ENCODE measurements around the gene BRINP3. TPM values are rescaled to one million over a fixed set of nuclear protein-coding genes. Genes with fewer than 3 reads are reported as not detected.

BRINP3 gene
- total and polyA plus RNA-seq, 8 donors: 0.06 to 25.5 (median 7.4) TPM; not detected in 4

DNA sequence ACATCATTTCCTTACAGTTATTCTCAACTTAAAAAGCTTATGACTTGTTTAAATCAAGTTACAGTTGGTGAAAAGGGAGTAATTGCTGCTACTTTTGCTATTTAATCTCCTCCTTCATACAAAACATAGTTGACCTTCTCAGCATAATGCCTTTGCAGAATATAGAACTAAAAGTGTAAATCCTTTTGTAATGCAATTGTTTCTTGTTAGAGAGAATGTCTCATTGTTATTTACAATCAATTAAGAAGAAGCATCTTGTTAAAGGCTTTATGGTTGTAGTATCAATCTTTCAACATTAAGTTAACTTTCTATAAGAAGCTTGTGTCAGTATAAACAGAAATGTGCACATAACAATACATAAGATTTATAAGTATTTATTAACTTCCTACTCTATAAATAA, 360.7 kb downstream of the BRINP3 start:
- TF ChIP-seq EP300 (IDR thresholded peaks at IDR 0.05) (no peak), POLR2A (IDR thresholded peaks at IDR 0.05) (no peak), POLR2AphosphoS5 (IDR thresholded peaks at IDR 0.05) (no peak), CTCF (IDR thresholded peaks at IDR 0.05) (no peak)
- H3K4me1 ChIP-seq: no peaks in the 10 kb centered on the region
- H3K36me3 ChIP-seq: no peaks in the 10 kb centered on the region
- H3K27ac ChIP-seq: no peak overlapping the region
- H3K4me3 ChIP-seq: no peak overlapping the region
- H3K9me3 ChIP-seq: no peaks in the 10 kb centered on the region
- no peaks in the 10 kb centered on the region for H3K27me3 ChIP-seq
- intact Hi-C loops (cut with DNase I; ENCODE audit: low total_unique reads): no loop called here
- no peak for DNase-seq

DNA sequence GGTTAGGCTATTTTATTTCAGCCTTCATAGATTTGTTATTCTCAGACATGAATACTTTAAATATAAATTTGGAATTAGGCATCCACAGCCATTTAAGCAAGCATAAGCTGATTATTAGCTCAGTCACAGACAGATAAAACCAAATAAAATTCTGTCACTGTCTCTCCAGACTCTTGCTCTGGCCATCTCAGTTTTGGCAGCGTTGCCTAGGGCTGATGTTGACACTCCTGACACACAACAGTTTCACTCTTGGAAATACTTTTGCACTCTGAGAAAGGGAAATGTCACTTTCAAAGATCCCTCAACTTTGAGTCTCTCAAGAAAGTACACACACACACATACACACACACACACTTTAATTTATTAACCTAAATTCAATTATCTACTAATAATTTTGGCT, 372.7 kb downstream of the BRINP3 start:
- no peaks in the 10 kb centered on the region for H3K27me3 ChIP-seq
- no peaks in the 10 kb centered on the region for H3K9me3 ChIP-seq
- no peaks in the 10 kb centered on the region for H3K4me1 ChIP-seq
- TF ChIP-seq POLR2AphosphoS5 (IDR thresholded peaks at IDR 0.05) (no peak), EP300 (IDR thresholded peaks at IDR 0.05) (no peak), CTCF (IDR thresholded peaks at IDR 0.05) (no peak), POLR2A (IDR thresholded peaks at IDR 0.05) (no peak)
- no peak for DNase-seq
- no peak overlapping the region for H3K4me3 ChIP-seq
- H3K36me3 ChIP-seq: no peaks in the 10 kb centered on the region
- intact Hi-C loops (cut with DNase I; ENCODE audit: low total_unique reads): no loop called here
- no peak overlapping the region for H3K27ac ChIP-seq
- 25 to 48% (median 31%) methylated on average over 1 of the region's 1 CpG for WGBS, 5 donors

DNA sequence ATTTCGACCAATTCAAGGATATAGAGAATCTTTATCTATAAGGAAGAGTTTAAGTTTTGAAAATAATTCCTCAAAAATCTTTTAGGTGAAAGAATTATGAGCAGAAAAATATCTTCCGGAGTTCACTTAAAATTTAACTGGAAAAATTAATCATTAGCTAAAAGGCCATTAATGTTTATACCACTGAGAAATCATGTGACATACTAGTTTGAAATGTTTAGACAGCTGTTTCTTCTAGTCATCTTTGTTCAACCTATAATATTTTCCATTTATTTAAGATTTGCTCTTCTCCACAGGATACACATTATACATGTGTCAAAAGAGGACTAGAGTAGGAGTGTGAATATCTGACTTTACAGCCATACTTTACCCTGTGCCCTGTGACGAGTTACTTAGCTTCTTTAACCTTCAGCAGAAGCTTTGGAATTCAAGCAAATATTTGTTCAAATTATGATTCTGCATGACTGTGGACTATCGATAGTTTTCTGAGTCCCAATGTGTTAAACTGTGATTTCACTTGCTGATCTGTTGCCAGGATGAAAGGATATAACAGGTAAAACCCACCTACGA, 374.8 kb downstream of the BRINP3 start:
- WGBS, 5 donors: 39 to 54% (median 52%) methylated on average over 5 of the region's 5 CpGs
- no peaks in the 10 kb centered on the region for H3K27me3 ChIP-seq
- H3K4me1 ChIP-seq: no peaks in the 10 kb centered on the region
- no peak overlapping the region for H3K4me3 ChIP-seq
- no peak for DNase-seq
- intact Hi-C loops (cut with DNase I; ENCODE audit: low total_unique reads): no loop called here
- H3K27ac ChIP-seq: no peak overlapping the region
- no peaks in the 10 kb centered on the region for H3K36me3 ChIP-seq
- H3K9me3 ChIP-seq: no peaks in the 10 kb centered on the region
- no peak for TF ChIP-seq EP300 (IDR thresholded peaks at IDR 0.05)
- TF ChIP-seq CTCF (IDR thresholded peaks at IDR 0.05): no peak
- no peak for TF ChIP-seq POLR2A (IDR thresholded peaks at IDR 0.05)
- no peak for TF ChIP-seq POLR2AphosphoS5 (IDR thresholded peaks at IDR 0.05)

- Histone ChIP-seq H3K4me1 (no peaks in the 10 kb centered on the region), H3K36me3 (no peaks in the 10 kb centered on the region), H3K4me3 (no peak overlapping the region), H3K9me3 (no peaks in the 10 kb centered on the region), H3K27me3 (no peaks in the 10 kb centered on the region), H3K27ac (no peak overlapping the region)
- no peak for DNase-seq
- intact Hi-C loops (cut with DNase I; ENCODE audit: low total_unique reads): no loop called here
- WGBS, 5 donors: 79 to 98% (median 87%) methylated on average over 3 of the region's 3 CpGs
- TF ChIP-seq EP300 (IDR thresholded peaks at IDR 0.05) (no peak), CTCF (IDR thresholded peaks at IDR 0.05) (no peak), POLR2A (IDR thresholded peaks at IDR 0.05) (no peak), POLR2AphosphoS5 (IDR thresholded peaks at IDR 0.05) (no peak)
Measured at GRCh38 chr1:190101756-190102155, 375.9 kb downstream of the BRINP3 start.

All from stomach (tissue), 9 donors.